Measurements from ENCODE around the gene PTPRU.

DNA sequence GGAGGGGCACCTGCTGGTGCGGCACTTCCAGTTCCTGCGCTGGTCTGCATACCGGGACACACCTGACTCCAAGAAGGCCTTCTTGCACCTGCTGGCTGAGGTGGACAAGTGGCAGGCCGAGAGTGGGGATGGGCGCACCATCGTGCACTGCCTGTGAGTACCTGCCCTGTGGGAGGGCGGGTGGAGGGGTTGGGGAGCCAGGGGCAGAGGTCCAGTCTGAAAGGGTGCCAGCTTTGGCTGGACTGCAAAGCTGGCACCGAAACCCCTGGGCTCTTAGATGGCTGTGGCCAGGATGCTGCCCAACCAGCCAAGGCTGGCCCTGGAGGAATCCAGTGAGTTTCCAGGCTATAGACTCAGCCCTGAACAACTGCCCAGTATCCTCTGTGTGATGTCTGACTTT, 87.3 kb downstream of the PTPRU start:
- TF ChIP-seq, protein P1, sequence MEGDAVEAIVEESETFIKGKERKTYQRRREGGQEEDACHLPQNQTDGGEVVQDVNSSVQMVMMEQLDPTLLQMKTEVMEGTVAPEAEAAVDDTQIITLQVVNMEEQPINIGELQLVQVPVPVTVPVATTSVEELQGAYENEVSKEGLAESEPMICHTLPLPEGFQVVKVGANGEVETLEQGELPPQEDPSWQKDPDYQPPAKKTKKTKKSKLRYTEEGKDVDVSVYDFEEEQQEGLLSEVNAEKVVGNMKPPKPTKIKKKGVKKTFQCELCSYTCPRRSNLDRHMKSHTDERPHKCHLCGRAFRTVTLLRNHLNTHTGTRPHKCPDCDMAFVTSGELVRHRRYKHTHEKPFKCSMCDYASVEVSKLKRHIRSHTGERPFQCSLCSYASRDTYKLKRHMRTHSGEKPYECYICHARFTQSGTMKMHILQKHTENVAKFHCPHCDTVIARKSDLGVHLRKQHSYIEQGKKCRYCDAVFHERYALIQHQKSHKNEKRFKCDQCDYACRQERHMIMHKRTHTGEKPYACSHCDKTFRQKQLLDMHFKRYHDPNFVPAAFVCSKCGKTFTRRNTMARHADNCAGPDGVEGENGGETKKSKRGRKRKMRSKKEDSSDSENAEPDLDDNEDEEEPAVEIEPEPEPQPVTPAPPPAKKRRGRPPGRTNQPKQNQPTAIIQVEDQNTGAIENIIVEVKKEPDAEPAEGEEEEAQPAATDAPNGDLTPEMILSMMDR (conservative IDR thresholded peaks at IDR 0.05; ENCODE audit: low read depth, low read length): no peak
- no peak for TF ChIP-seq EZH2 (IDR thresholded peaks at IDR 0.05; ENCODE audit: borderline replicate concordance, low read depth, low read length, poor library complexity, severe bottlenecking)

Data from A673 (cell line).